ENCODE data around the gene DYNC1I1.

- TF ChIP-seq POLR2AphosphoS5 (IDR thresholded peaks at IDR 0.05; ENCODE audit: low read depth, low read length) (no peak), SIN3A (IDR thresholded peaks at IDR 0.05; ENCODE audit: borderline replicate concordance, insufficient read depth, low read length) (no peak), TAF1 (IDR thresholded peaks at IDR 0.05; ENCODE audit: borderline replicate concordance, insufficient read depth, low read length) (no peak), REST (IDR thresholded peaks at IDR 0.05; ENCODE audit: insufficient read depth in 1 of 2, low read depth in 2 of 2, low read length in 2 of 2) (no peak), FOXP2 (optimal IDR thresholded peaks at IDR 0.05; ENCODE audit: borderline replicate concordance, extremely low read depth, extremely low read length, insufficient read depth) (no peak)
Measured at GRCh38 chr7:96127746-96128145, 355.4 kb downstream of the DYNC1I1 start.
